Neural crest cell (in vitro differentiated cells): Measurements from ENCODE around the gene BCORL1. TPM values are rescaled to one million over a fixed set of nuclear protein-coding genes. Genes with fewer than 3 reads are reported as not detected.

Experiments used
- DNase-seq: peaks from one replicate; pipeline ENCODE4 v3.0.0; 2021; ENCODE audit warnings: low read depth, mixed read lengths, low spot score
- H3K27ac Mint-ChIP-seq: one replicate; pipeline ENCODE4 v1.8.0; 2021; ENCODE audit warnings: mild to moderate bottlenecking, mixed read lengths; ENCODE audit not compliant: unreplicated experiment
- H3K27me3 Mint-ChIP-seq: 2 replicates; pipeline ENCODE4 v1.8.0; 2021; ENCODE audit warnings: low read depth, mild to moderate bottlenecking, mixed read lengths
- H3K36me3 Mint-ChIP-seq: 2 replicates; pipeline ENCODE4 v1.8.0; 2021; ENCODE audit warnings: low read depth, mild to moderate bottlenecking, mixed read lengths
- H3K4me1 Mint-ChIP-seq: 2 replicates; pipeline ENCODE4 v1.8.0; 2021; ENCODE audit warnings: mixed read lengths
- H3K4me3 Mint-ChIP-seq: one replicate; pipeline ENCODE4 v1.8.0; 2021; ENCODE audit warnings: mild to moderate bottlenecking, mixed read lengths
- H3K9me3 Mint-ChIP-seq: 2 replicates; pipeline ENCODE4 v1.8.0; 2021; ENCODE audit warnings: mixed read lengths
- CTCF ChIP-seq: fragments of 200-600 bp; sonication (generic); conservative IDR thresholded peaks from 2 replicates; pipeline ENCODE4 v1.5.0; 2021; ENCODE audit warnings: antibody characterized with exemption, mild to moderate bottlenecking
- long read RNA-seq: library from polyadenylated mRNA; unstranded; transcript quantifications from one replicate; pipeline ENCODE4 v2.0.0, GENCODE V29; 2020
- total RNA-seq: library from RNA; stranded (reverse); gene quantifications from 2 replicates; pipeline ENCODE4 v1.2.1, GENCODE V29; 2021

The BCORL1 gene, protein sequence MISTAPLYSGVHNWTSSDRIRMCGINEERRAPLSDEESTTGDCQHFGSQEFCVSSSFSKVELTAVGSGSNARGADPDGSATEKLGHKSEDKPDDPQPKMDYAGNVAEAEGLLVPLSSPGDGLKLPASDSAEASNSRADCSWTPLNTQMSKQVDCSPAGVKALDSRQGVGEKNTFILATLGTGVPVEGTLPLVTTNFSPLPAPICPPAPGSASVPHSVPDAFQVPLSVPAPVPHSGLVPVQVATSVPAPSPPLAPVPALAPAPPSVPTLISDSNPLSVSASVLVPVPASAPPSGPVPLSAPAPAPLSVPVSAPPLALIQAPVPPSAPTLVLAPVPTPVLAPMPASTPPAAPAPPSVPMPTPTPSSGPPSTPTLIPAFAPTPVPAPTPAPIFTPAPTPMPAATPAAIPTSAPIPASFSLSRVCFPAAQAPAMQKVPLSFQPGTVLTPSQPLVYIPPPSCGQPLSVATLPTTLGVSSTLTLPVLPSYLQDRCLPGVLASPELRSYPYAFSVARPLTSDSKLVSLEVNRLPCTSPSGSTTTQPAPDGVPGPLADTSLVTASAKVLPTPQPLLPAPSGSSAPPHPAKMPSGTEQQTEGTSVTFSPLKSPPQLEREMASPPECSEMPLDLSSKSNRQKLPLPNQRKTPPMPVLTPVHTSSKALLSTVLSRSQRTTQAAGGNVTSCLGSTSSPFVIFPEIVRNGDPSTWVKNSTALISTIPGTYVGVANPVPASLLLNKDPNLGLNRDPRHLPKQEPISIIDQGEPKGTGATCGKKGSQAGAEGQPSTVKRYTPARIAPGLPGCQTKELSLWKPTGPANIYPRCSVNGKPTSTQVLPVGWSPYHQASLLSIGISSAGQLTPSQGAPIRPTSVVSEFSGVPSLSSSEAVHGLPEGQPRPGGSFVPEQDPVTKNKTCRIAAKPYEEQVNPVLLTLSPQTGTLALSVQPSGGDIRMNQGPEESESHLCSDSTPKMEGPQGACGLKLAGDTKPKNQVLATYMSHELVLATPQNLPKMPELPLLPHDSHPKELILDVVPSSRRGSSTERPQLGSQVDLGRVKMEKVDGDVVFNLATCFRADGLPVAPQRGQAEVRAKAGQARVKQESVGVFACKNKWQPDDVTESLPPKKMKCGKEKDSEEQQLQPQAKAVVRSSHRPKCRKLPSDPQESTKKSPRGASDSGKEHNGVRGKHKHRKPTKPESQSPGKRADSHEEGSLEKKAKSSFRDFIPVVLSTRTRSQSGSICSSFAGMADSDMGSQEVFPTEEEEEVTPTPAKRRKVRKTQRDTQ (N-terminal part only)
- 46.2 and 53.7 TPM in 2 replicates for total RNA-seq
- long read RNA-seq, partial matches to known transcripts: 3 of 4 reads
- long read RNA-seq, other reads (novel, unspliced or antisense): 1 of 4 reads

DNA sequence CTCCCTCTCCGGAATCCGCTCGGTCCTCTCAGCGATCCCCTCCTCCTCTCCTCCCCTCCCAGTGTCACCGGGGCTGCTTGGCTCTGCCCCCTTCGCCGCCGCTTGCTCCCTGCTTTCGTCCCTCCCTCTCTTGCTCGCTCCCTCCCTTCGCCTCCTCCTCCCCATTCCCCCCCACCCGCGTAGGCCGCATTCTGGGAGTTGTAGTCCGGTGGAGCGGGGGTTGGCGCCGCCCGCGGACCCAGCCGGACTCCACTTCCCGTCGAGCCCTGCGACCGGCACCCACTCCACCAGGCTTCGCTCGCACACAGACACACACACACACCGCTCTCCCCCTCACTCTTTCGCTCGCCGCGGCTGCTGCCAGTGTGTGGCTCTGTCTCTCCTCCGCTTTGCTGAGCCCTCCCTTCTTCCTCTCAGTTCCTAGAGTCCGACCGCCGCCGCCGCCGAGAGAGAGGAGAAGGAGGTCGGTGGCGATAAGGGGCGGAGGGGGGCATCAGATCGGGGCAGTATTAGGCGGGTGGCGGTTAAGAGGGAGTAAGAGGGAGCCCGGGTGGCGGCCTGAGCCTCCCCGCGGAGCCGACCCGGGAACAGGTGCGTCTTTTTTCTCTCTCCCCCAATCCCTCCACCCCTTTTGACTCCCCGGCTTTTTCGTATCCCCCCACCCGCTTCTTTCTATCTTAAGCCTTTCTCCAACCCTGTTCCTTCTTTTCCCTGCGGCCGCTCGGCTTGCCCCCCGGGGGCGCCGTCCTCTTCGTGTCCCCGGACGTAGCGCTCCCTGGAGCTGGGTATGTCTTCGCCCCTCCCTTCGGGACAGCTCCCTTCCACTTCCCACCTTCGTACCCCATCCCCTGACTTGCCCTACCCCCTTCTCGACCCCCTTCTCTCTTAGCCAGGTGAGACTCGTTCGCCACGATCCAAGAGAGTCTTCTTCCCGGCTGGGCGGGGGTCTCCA, at the start of gene BCORL1:
TSS of gene BCORL1 (plus strand) at position 336 of the 952 bp plus-strand sequence. CDS start 22,597 bp downstream, outside the sequence.
- Mint-ChIP-seq H3K27ac (no peak within 1 kb of the TSS), H3K4me3 (no peak within 1 kb of the TSS), H3K4me1 (peaks cover 22% of the 10 kb centered on the region), H3K9me3 (no peaks in the 10 kb centered on the region), H3K27me3 (no peaks in the 10 kb centered on the region), H3K36me3 (no peaks in the 10 kb centered on the region)
- peak; percentile 71 for DNase-seq
- TF ChIP-seq CTCF: no peak

- Mint-ChIP-seq H3K27ac (no peak overlapping the region), H3K4me3 (peak overlapping the region; percentile 61), H3K27me3 (peaks cover 32% of the 10 kb centered on the region), H3K9me3 (no peaks in the 10 kb centered on the region), H3K4me1 (peaks cover 21% of the 10 kb centered on the region), H3K36me3 (peaks cover 5% of the 10 kb centered on the region)
- DNase-seq: no peak
- TF ChIP-seq CTCF: no peak
These were observed 49.6 kb upstream of the BCORL1 start for GRCh38 chrX:129932821-129933321.

- H3K9me3 Mint-ChIP-seq: no peaks in the 10 kb centered on the region
- H3K27ac Mint-ChIP-seq: peak overlapping the region; percentile 88
- H3K4me3 Mint-ChIP-seq: peak overlapping the region; percentile 87
- no peak for DNase-seq
- no peak for TF ChIP-seq CTCF
- H3K4me1 Mint-ChIP-seq: peaks cover 30% of the 10 kb centered on the region
- peaks cover 5% of the 10 kb centered on the region for H3K36me3 Mint-ChIP-seq
- peaks cover 39% of the 10 kb centered on the region for H3K27me3 Mint-ChIP-seq
These were observed 48.7 kb upstream of the BCORL1 start for GRCh38 chrX:129933700-129934099.

DNA sequence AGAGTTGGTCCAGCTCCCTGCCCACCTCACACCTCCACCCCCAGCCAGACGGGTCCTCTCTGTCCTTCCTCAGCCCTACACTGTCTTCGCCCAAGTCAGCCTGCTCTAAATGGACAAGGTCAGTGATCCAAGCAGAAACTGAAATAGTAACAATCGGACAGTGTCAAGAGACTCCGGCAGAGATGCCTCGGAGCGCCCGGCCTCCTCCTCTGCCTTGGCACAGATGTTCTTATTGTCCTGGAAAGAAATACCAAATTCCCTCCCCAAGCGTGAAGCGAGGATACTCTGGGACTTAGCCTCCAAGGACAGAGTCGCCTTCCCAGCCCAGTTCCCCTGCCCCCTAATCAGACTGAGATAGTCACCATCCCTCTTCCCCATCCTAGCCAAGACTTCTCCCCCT, 48.0 kb upstream of the BCORL1 start:
- Mint-ChIP-seq H3K27me3 (peaks cover 41% of the 10 kb centered on the region), H3K27ac (peak overlapping the region; percentile 36), H3K36me3 (peaks cover 2% of the 10 kb centered on the region), H3K4me1 (peaks cover 31% of the 10 kb centered on the region), H3K9me3 (no peaks in the 10 kb centered on the region), H3K4me3 (peak overlapping the region; percentile 87)
- no peak for TF ChIP-seq CTCF
- DNase-seq: no peak
